A375 (cell line): ENCODE measurements around the gene GPATCH3. TPM values are rescaled to one million over a fixed set of nuclear protein-coding genes. Genes with fewer than 3 reads are reported as not detected.

Experiments used
- total RNA-seq: library from RNA; depleted of rRNA; stranded (reverse); fragments of >200 nt; shearing (Covaris generic); gene quantifications from 2 replicates; pipeline ENCODE4 v1.2.3, GENCODE V29; 2014; rRNA removed

GPATCH3 gene, protein sequence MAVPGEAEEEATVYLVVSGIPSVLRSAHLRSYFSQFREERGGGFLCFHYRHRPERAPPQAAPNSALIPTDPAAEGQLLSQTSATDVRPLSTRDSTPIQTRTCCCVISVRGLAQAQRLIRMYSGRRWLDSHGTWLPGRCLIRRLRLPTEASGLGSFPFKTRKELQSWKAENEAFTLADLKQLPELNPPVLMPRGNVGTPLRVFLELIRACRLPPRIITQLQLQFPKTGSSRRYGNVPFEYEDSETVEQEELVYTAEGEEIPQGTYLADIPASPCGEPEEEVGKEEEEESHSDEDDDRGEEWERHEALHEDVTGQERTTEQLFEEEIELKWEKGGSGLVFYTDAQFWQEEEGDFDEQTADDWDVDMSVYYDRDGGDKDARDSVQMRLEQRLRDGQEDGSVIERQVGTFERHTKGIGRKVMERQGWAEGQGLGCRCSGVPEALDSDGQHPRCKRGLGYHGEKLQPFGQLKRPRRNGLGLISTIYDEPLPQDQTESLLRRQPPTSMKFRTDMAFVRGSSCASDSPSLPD
- 17.0 and 18.0 TPM in 2 replicates for total RNA-seq

DNA sequence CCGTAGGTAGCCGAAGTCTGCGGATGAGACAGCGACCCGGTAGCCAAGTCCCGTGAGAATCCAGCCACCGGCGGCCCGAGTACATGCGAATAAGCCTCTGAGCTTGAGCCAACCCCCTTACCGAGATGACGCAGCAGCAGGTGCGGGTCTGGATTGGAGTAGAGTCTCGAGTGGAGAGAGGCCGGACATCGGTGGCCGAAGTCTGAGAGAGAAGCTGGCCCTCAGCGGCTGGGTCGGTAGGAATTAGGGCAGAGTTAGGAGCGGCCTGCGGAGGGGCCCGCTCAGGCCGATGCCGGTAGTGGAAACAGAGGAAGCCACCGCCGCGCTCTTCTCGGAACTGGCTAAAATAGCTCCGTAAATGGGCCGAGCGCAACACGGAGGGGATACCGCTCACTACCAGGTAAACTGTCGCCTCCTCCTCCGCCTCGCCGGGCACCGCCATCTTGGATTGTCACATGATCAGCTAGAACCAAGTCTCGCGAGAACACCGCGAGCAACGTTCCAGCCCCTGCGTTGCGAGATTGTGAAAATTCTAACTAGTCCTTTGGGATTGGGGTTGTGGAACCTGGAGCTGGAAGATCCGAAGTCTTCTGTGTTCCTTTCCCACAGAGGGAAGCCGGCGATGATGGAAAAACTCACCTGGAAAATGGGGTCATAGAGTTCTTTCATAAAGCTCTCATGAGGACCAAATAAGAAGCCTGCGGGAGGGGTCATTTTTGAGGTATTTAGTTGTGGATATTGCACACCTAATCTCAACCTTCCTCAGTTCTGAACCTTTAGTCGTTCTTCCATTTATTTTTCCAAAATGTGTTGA, at the start of gene GPATCH3:
TSS of gene GPATCH3 (minus strand) at position 467 of the 814 bp plus-strand sequence. CDS start at position 442, 25 bp downstream.

GRCh38 chr1:26921540-26922430, 21.5 kb upstream of the GPATCH3 start, which contains the start of gene NUDC:
Gene NUDC, plus strand, starts transcription at chr1:26921743. Its CDS starts 106 bp downstream, at chr1:26921849.

GRCh38 chr1:26913754-26914619, 13.7 kb upstream of the GPATCH3 start, which contains the start of gene NR0B2:
Gene NR0B2, minus strand, starts transcription at chr1:26913975. Its CDS starts 35 bp downstream, at chr1:26913940.

GRCh38 chr1:26889551-26890466, 10.5 kb downstream of the GPATCH3 start, which contains the start of gene GPN2:
Gene GPN2, minus strand, starts transcription at chr1:26890283. Its CDS starts 187 bp downstream, at chr1:26890096.

GRCh38 chr1:26862781-26863684, 37.2 kb downstream of the GPATCH3 start, which contains the start of gene SFN:
Gene SFN, plus strand, starts transcription at chr1:26863149. Its CDS starts 64 bp downstream, at chr1:26863213.

Other genes starting within 250 kb of the GPATCH3 start
- 45.4 and 45.9 TPM in 2 replicates for gene ARID1A, start 204.5 kb downstream of the GPATCH3 start, total RNA-seq
- gene PIGV, start 112.5 kb downstream of the GPATCH3 start, total RNA-seq: 9.1 and 10.8 TPM in 2 replicates
- gene ZDHHC18, start 73.8 kb downstream of the GPATCH3 start, total RNA-seq: 7.6 and 10.0 TPM in 2 replicates
- 2.5 and 4.2 TPM in 2 replicates for gene SFN, start 37.3 kb downstream of the GPATCH3 start, total RNA-seq
- gene GPN2, start 10.2 kb downstream of the GPATCH3 start, total RNA-seq: 24.9 and 26.2 TPM in 2 replicates
- not detected in 2 replicates for gene NR0B2, start 13.5 kb upstream of the GPATCH3 start, total RNA-seq
- gene NUDC, start 21.3 kb upstream of the GPATCH3 start, total RNA-seq: 139 and 147 TPM in 2 replicates
- not detected in 2 replicates for gene KDF1, start 60.0 kb upstream of the GPATCH3 start, total RNA-seq
- gene TRNP1, start 93.2 kb upstream of the GPATCH3 start, total RNA-seq: 49.2 and 52.2 TPM in 2 replicates
- gene TENT5B, start 112.4 kb upstream of the GPATCH3 start, total RNA-seq: 31.2 and 41.0 TPM in 2 replicates